DMS79 (cell line): ENCODE results near the gene PSMD5.
A peak's percentile ranks its signal among the peaks of the same experiment; 100 is the strongest.

Experiments
- DNase-seq: peaks from one replicate; lab custom pipeline; 2025; lab: John Stamatoyannopoulos, UW

Gene PSMD5

GRCh38 chr9:120842685-120843485, at the start of gene PSMD5:
PSMD5 (minus strand) TSS chr9:120842922; CDS start chr9:120842909, 13 bp downstream.
- peak; percentile 98 for DNase-seq

- no peak for DNase-seq
Observed at GRCh38 chr9:120891884-120892747, 49.4 kb upstream of the PSMD5 start.

- DNase-seq: peak; percentile 40
Observed at GRCh38 chr9:120891245-120891883, 48.6 kb upstream of the PSMD5 start.

- no peak for DNase-seq
Observed at GRCh38 chr9:120890320-120891244, 47.9 kb upstream of the PSMD5 start.

- DNase-seq: no peak
Observed at GRCh38 chr9:120889606-120890271, 47.0 kb upstream of the PSMD5 start.

- DNase-seq: no peak
Observed at GRCh38 chr9:120888626-120889025, 45.9 kb upstream of the PSMD5 start.

GRCh38 chr9:120886490-120886967, 43.8 kb upstream of the PSMD5 start:
- no peak for DNase-seq

- no peak for DNase-seq
Observed at GRCh38 chr9:120885958-120886357, 43.2 kb upstream of the PSMD5 start.

- no peak for DNase-seq
Observed at GRCh38 chr9:120885457-120885856, 42.7 kb upstream of the PSMD5 start.

- DNase-seq: no peak
Observed at GRCh38 chr9:120883608-120883996, 40.9 kb upstream of the PSMD5 start.

- DNase-seq: peak; percentile 72
Observed at GRCh38 chr9:120882935-120883607, 40.3 kb upstream of the PSMD5 start.

- no peak for DNase-seq
Observed at GRCh38 chr9:120879446-120879845, 36.7 kb upstream of the PSMD5 start.

GRCh38 chr9:120878188-120879130, 35.7 kb upstream of the PSMD5 start:
- peak; percentile 24 for DNase-seq

- peak; percentile 69 for DNase-seq
Observed at GRCh38 chr9:120877276-120878034, 34.7 kb upstream of the PSMD5 start.

- peak; percentile 41 for DNase-seq
Observed at GRCh38 chr9:120876842-120877240, 34.1 kb upstream of the PSMD5 start, which contains the start of gene PHF19. PHF19 (minus strand) TSS chr9:120877188; CDS start chr9:120874741, 2,447 bp downstream.

- DNase-seq: peak; percentile 78
Observed at GRCh38 chr9:120875954-120876841, 33.5 kb upstream of the PSMD5 start.

- DNase-seq: no peak
Observed at GRCh38 chr9:120875643-120875953, 32.9 kb upstream of the PSMD5 start.
